Stimulated activated CD4-positive, alpha-beta T cell treated with anti-CD3 and anti-CD28 coated beads, Interleukin-4, amount 100 ng/mL, for 24 hours (primary cell): Measurements from ENCODE around the gene SLC12A8.

ENCODE experiments used
- DNase-seq: peaks from one replicate; pipeline ENCODE4 v3.0.0-alpha.2; 2020

SLC12A8 gene

DNA sequence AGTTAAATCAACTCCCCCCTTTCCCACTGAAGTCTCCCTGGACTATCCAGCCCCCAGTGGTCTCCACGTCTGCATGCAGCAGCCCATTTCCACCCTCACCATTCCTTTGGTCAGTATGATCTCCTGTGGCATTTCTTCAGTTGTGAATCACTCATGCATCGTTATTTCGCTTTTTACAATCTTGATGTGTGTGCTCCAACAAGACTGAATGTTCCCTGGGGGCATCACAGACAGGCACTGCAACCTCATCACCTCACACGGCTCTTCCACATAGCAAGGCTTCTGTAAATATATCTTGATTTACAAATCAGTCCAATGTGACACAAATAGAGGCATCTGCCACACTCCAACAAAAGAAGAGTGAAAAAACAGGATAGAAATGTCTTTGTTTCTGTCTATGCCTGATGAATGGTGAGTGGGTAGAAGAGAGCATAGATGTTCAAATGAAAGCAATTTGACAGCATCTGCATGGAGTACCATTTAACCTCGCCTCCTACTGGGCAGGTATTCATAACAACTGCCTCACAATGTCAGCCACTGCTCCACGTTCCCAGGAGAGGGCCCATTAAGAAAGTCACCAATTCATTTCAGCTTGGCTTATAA is 162.0 kb downstream of the SLC12A8 start:
- DNase-seq = no peak

DNA sequence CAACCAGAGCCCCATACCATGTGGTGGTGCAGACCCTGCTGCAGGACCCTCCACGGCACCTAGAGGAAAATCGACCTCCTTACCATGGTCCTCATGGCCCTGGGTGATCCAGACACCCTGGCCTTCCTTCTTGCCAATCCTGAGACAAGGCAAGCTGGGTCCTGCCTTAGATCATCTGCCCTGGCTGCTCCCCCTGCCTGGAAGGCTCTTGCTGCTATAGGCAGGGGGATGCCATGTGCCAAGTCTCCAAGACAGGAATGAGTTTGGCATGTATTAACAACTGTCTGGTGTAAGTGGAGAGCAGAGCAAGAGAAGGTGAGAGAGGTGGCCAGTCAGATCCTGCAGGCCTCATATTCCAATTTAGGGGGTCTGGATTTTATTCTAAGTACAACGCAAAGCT is 164.3 kb downstream of the SLC12A8 start:
- DNase-seq = no peak

DNA sequence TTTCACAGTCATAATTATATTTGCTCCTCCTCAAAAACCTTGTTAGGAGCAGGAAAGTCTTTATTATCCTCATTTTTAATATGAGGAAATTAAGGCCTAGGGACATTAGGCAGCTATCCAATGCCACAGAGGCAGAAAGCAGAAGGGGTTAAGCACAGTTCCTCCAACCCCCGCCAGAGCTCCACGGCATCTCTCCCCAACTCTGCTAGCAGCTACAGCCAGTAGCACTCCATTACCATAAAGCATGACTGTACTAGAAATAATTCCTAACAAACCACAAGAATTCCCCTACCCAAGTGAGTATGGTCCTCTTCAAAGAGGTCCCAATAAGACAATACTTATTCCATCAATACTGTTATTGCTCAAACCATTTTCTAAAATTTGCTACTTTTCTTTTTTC is 166.6 kb downstream of the SLC12A8 start:
- DNase-seq = no peak

DNA sequence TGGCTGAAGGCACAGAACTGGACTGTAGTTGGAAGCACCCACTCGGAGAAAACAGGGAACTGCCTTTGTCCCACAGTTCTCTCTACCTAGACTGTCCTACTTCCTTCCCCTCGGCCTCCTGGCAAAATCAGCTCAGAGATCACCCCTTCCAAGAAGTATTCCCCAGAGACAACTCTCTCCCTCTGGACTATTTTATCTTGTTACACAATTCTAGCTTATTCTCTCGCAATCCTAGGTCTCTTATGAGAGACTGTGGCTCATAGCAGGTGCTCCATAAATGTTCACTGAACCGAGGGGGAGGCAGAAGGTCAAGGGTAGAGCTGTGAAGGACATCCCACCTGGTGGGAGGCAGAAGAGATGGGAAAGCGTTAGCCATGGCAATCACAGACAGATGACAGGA is 167.4 kb downstream of the SLC12A8 start:
- no peak for DNase-seq

DNA sequence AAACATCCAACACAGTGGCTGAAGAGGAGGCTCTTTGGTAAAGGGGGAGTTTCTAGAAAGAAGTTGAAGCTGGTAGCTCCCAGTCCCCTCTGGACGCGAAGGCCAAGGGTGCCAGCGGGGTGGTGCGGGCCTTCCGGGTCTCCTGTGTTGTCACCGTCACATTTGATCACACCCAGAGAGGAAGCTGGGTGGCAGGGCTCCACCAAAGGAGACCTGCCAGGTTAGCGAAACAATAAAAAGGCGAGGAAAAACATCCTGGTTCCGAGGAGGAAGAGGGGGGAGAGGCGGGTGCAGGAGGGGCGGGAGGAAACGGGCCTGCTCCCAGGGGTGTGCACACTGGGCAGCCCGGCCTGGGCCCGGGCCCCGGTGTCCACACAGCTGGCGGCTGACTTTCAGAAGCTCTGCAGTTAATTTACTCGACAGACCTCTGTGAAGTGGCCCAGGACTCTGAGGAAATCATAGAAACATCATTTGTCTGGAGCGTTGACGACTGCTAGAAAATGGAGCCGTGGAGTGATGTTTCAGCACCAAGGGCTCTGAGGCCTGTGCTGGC is 168.9 kb downstream of the SLC12A8 start:
- DNase-seq = no peak

DNA sequence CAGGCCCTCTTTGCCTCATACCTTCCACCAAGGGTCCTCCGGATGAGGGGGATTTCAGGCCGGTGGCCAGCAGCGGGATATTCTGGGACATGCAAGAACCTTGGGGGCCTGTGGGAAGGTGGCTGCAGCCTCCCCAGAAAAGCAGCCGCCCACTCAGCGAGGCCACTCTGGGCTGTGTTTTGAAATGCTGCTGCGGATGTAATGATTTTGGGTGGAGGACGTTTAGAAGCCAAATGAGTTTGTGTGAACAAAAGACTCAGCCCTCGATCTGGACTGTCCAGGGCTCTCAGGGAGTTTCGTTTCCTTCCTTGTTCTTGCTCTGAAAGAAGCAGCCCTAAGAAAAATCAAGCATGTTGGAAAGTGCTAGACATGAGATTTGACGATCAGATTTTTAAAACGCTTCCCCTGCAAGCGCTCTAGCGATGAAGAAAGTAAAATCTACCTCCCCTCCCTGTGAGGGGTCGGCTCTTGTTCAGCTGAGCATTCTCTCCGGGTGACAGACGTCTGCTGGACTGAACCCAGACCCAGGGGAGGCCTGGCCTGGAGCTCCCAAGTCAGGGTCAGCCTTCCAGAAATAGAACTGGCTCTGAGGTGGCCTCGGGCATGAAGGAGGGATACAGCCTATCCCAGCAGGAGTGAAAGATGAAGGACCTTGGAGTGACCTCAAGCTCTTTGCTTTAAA is 169.7 kb downstream of the SLC12A8 start:
- DNase-seq = no peak

DNA sequence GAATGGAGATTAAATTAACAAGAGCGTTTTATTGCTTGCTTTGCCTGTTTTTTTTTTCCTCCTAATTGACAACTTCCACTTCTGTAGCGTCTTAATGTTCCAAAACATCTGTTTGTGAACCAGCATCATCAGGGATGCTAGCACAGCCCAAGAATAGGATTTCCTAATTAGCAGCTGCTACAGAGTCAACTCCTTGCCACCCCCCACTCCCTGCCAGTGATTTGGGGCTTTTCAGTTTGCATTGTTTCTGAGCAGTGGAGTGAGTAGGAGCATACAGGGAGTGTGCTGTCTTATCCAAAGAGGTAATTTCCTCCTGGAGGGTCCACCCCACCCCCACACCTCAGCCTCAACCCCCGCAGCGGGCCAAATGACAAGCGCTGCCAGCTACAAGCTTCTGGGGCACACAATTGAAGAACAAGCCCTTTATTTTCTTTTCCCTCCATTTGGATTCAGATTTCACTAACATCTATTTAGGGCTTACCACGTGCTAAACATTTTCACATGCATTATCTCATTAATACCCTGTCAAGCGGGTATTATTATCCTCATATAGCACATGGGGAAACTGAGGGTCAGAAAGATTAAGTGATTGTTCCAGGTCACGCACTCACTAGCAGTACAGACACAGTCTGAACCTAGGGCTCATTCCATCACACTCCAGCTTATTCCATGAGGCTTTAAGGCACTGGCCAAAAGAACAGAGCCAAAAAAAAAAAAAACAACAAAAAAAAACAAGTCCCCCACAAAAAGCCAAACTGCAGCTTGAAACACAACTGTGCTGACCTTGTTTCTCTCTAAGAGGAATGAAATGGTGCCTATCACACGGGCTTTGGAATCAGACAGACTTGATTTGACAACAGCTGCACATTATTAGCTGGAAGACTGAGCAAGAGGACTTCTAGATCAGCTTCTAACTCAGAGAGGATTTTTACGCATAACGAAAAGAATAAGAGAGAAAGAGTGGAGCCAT is 173.1 kb downstream of the SLC12A8 start:
- DNase-seq = no peak

DNA sequence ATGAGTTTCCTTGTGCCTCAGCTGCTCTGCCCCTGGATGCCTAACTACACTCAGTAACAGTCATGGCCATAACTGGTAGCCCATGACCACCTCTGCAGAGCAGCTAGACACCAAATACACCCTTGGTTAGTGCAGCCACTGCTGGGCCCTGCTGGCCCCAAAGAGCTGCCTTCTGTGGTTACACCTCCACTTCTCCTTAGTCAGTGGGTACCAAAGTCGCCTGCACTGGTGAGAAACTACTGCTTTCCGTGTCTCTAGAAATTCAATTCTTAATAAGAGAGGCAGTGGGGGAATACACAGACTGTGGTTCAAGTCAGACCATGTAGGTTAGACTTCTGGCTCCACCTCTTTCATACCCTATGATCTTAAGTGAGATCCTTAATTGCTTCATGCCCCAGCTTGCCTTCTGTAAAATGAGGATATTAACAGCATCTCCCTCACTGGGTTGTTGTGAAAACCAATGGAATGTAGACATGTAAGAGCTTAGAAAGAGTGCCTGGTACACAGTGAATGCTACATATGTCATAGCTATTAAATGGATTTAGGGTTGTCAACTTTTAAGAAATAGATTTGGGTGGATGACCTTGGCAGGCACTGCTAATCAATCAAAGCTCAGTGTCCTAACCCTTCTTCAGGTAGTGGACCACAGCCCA is 174.9 kb downstream of the SLC12A8 start:
- DNase-seq = no peak

DNA sequence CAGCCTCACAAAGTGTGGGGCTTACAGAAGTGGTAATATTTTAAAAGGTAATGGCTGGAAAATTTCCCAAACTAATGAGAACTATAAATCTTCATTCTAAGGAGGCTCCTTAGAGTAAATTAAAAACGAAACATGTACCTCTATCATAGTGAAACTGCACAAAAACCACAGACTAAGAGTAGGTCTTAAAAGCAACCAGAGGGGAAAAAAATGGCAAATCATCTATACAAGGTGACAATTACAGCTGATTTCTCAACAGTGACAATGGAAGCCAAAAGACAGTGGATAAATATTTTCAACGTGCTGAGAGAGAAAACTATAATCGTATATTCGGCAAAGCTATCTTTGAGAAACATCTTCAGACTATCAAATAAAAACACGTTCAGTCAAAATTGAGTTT is 177.3 kb downstream of the SLC12A8 start:
- no peak for DNase-seq

DNA sequence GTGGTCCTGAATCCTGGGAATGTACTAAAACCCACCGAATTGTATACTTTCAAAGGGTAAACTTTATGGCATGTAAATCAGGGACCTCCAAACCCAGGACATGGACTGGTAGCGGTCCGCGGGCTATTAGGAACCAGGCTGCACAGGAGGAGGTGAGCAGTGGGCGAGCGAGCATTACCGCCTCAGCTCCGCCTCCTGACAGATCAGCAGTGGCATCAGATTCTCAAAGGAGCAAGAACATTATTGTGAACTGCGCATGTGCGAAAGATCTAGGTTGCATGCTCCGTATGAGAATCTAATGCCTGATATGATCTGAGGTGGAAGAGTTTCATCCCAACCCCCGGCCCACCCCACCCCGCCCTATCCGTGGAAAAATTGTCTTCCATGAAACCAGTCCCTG is 178.9 kb downstream of the SLC12A8 start:
- no peak for DNase-seq

DNA sequence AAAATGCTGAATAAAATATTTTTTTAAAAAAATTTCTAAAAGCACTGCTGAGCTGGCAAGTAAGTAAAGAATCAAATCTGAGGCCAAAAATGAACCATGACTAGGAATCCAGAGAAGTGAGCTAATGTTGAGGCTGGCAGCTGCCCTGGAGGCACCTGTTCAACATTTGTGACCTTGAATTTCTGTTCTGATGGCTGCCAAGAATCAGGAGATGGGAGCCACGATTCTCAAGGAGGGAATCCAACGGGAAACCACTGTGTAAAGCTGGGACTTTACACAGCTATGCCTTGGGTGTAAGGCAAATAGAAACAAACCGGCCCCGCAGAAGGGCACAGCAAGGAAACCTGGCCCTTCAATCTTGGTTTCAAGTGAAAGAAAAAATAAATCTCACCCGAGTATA is 179.4 kb downstream of the SLC12A8 start:
- no peak for DNase-seq

DNA sequence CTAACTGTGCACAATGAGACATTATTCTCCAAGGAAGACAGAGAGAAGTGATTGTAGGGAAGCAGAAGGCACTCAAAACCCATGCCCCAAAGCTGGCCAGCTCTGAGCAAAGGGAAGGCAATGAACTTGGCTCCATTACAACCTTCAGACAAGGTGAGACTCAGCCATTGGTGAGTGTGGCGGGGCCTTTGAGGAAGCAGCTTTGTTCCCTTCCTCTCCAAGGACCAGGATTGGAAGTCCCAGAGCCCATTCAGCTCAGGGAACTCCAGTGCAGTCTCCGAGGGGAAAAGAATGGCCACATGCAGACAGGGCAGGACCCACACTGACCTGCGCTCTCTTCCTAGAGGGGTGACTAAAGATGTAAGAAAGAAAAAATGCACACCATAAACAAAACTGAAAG is 179.9 kb downstream of the SLC12A8 start:
- no peak for DNase-seq
